Measurements from ENCODE around the gene ALS2CL. TPM values are rescaled to one million over a fixed set of nuclear protein-coding genes. Genes with fewer than 3 reads are reported as not detected.

ALS2CL gene
- total RNA-seq, 2 experiments from 2014 or later, result 5.1 TPM

GRCh38 chr3:46663591-46664135, 29.8 kb downstream of the ALS2CL start:
- intact Hi-C loops (cut with micrococcal nuclease), result loop anchor here (1.0 kb wide), 1 partner anchor 232 kb away; no protein-coding TSS in a partner anchor
- no peaks in the 10 kb centered on the region for H3K36me3 Mint-ChIP-seq (ENCODE audit: low read depth)
- no peak overlapping the region for H3K27ac Mint-ChIP-seq
- DNase-seq, result no peak
- CTCF ChIA-PET, result interaction anchor here (1.4 kb wide), 1 partner anchor 34 kb away, joined by 4 read pairs; no protein-coding TSS in a partner anchor
- H3K4me3 Mint-ChIP-seq, result no peak overlapping the region
- no peaks in the 10 kb centered on the region for H3K4me1 Mint-ChIP-seq (ENCODE audit: low read depth)
- no peaks in the 10 kb centered on the region for H3K9me3 Mint-ChIP-seq
- no peaks in the 10 kb centered on the region for H3K27me3 Mint-ChIP-seq (ENCODE audit: low read depth)

GRCh38 chr3:46662771-46663551, 30.5 kb downstream of the ALS2CL start:
- no peaks in the 10 kb centered on the region for H3K4me1 Mint-ChIP-seq (ENCODE audit: low read depth)
- H3K36me3 Mint-ChIP-seq (ENCODE audit: low read depth), result no peaks in the 10 kb centered on the region
- CTCF ChIA-PET, result no interaction called here
- no peak for DNase-seq
- intact Hi-C loops (cut with micrococcal nuclease), result loop anchor here (1.0 kb wide), 1 partner anchor 232 kb away; no protein-coding TSS in a partner anchor
- no peak overlapping the region for H3K4me3 Mint-ChIP-seq
- H3K27me3 Mint-ChIP-seq (ENCODE audit: low read depth), result no peaks in the 10 kb centered on the region
- no peaks in the 10 kb centered on the region for H3K9me3 Mint-ChIP-seq
- H3K27ac Mint-ChIP-seq, result no peak overlapping the region

GRCh38 chr3:46661776-46662766, 31.4 kb downstream of the ALS2CL start:
- intact Hi-C loops (cut with micrococcal nuclease), result no loop called here
- Mint-ChIP-seq H3K9me3 (no peaks in the 10 kb centered on the region), H3K27me3 (ENCODE audit: low read depth) (no peaks in the 10 kb centered on the region), H3K4me1 (ENCODE audit: low read depth) (no peaks in the 10 kb centered on the region), H3K4me3 (no peak overlapping the region), H3K27ac (no peak overlapping the region), H3K36me3 (ENCODE audit: low read depth) (no peaks in the 10 kb centered on the region)
- CTCF ChIA-PET, result no interaction called here
- no peak for DNase-seq

GRCh38 chr3:46660543-46661523, 32.6 kb downstream of the ALS2CL start:
- Mint-ChIP-seq H3K27me3 (ENCODE audit: low read depth) (no peaks in the 10 kb centered on the region), H3K4me1 (ENCODE audit: low read depth) (no peaks in the 10 kb centered on the region), H3K9me3 (no peaks in the 10 kb centered on the region), H3K36me3 (ENCODE audit: low read depth) (no peaks in the 10 kb centered on the region), H3K27ac (no peak overlapping the region), H3K4me3 (no peak overlapping the region)
- CTCF ChIA-PET, result interaction anchor here (1.1 kb wide), 1 partner anchor 172 kb away, joined by 6 read pairs; no protein-coding TSS in a partner anchor
- DNase-seq, result no peak
- intact Hi-C loops (cut with micrococcal nuclease), result no loop called here

DNA sequence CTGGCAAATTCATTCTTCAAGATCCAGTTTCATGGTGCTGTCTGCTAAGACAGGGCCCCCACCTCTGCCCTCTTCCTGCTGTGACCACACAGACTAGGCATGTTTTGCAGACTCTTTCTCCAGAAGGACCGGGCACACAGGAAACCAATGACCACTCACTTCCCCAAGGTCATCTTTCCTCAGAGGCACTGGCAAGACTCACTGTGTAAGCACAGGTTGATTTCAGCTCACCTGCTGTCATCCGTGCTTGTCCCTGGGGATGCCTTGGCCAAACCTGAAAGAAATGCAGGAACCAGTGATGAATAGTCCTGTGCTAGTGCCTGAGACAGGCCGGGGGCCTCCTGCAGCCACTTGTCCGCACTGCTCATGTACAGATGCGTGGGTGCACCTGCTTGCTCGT, 33.5 kb downstream of the ALS2CL start:
- CTCF ChIA-PET, result interaction anchor here (1.1 kb wide), 1 partner anchor 172 kb away, joined by 6 read pairs; no protein-coding TSS in a partner anchor
- no peak overlapping the region for H3K27ac Mint-ChIP-seq
- H3K27me3 Mint-ChIP-seq (ENCODE audit: low read depth), result no peaks in the 10 kb centered on the region
- H3K4me3 Mint-ChIP-seq, result no peak overlapping the region
- intact Hi-C loops (cut with micrococcal nuclease), result no loop called here
- no peaks in the 10 kb centered on the region for H3K36me3 Mint-ChIP-seq (ENCODE audit: low read depth)
- no peaks in the 10 kb centered on the region for H3K9me3 Mint-ChIP-seq
- no peaks in the 10 kb centered on the region for H3K4me1 Mint-ChIP-seq (ENCODE audit: low read depth)
- no peak for DNase-seq

DNA sequence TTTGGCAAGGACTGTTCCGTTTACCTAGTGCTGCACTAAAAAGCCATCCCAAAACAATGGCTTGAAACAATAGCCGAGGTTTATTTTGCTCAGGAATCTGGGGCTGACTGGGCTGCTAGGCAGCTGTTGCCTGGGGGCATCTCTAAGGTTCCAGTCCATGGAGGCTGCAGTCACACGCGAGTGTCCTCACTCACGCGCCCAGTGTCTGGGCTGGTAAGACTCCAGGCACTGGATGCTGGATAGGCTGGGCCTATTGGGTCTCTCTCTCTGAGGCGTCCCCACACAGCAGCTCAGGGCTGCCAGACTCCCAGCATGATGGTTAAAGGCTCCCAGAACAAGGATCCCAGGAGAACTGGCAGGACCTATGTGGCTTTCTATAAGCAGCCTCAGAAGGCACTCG, 34.2 kb downstream of the ALS2CL start:
- Mint-ChIP-seq H3K9me3 (no peaks in the 10 kb centered on the region), H3K27ac (no peak overlapping the region), H3K27me3 (ENCODE audit: low read depth) (no peaks in the 10 kb centered on the region), H3K4me1 (ENCODE audit: low read depth) (no peaks in the 10 kb centered on the region), H3K36me3 (ENCODE audit: low read depth) (no peaks in the 10 kb centered on the region), H3K4me3 (no peak overlapping the region)
- DNase-seq, result no peak
- CTCF ChIA-PET, result interaction anchor here (0.6 kb wide), 1 partner anchor 673 kb away, joined by 3 read pairs; no protein-coding TSS in a partner anchor
- intact Hi-C loops (cut with micrococcal nuclease), result no loop called here

- Mint-ChIP-seq H3K36me3 (ENCODE audit: low read depth) (no peaks in the 10 kb centered on the region), H3K9me3 (peaks cover 6% of the 10 kb centered on the region), H3K27ac (no peak overlapping the region), H3K4me3 (no peak overlapping the region), H3K4me1 (ENCODE audit: low read depth) (no peaks in the 10 kb centered on the region), H3K27me3 (ENCODE audit: low read depth) (no peaks in the 10 kb centered on the region)
- DNase-seq, result no peak
- intact Hi-C loops (cut with micrococcal nuclease), result no loop called here
- CTCF ChIA-PET, result no interaction called here
Observed at GRCh38 chr3:46656778-46657556, 36.5 kb downstream of the ALS2CL start.

DNA sequence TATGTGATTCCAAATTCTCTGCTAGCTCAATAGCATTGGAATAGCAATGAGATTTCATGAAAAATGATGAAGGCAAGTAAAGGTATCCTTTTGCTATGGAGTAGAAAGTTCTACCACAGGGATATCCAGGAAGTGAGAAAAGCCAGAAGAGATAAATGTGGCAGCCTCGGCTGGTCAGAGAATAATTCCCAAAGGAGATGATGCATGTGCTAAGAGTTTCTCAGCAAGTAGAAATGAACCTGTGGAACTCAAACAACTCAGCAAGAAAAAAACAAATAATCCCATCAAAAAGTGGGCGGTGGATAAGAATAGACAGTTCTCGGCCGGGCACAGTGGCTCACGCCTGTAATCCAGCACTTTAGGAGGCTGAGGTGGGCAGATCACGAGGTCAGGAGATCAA, 38.2 kb downstream of the ALS2CL start:
- no peaks in the 10 kb centered on the region for H3K27me3 Mint-ChIP-seq (ENCODE audit: low read depth)
- CTCF ChIA-PET, result no interaction called here
- intact Hi-C loops (cut with micrococcal nuclease), result no loop called here

DNA sequence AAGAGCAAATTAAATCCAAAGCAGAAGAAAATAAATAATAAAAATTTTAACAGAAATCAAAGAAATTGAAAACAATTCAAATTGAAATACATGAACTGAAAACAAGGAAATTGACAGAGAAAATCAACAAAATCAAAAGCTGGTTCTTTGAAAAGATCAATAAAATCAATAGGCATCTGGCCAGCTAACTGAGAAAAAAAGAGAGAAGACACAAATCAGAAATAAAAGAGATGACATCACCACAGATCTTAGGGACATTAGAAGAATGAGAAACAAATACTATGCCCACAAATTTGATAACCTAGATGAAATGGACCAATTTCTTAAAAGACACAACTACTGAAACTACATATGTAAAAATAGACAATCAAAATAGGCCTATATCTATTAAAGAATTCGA, 42.4 kb downstream of the ALS2CL start:
- Mint-ChIP-seq H3K36me3 (ENCODE audit: low read depth) (no peaks in the 10 kb centered on the region), H3K27me3 (ENCODE audit: low read depth) (no peaks in the 10 kb centered on the region)
- CTCF ChIA-PET, result interaction anchor here (2.0 kb wide), 1 partner anchor 163 kb away, joined by 6 read pairs; no protein-coding TSS in a partner anchor

More for the DNA sequence above, 38.2 kb downstream of the ALS2CL start:
- Mint-ChIP-seq H3K4me1 (ENCODE audit: low read depth) (no peaks in the 10 kb centered on the region), H3K36me3 (ENCODE audit: low read depth) (no peaks in the 10 kb centered on the region), H3K27ac (no peak overlapping the region), H3K4me3 (no peak overlapping the region), H3K9me3 (peaks cover 11% of the 10 kb centered on the region)
- no peak for DNase-seq

DNA sequence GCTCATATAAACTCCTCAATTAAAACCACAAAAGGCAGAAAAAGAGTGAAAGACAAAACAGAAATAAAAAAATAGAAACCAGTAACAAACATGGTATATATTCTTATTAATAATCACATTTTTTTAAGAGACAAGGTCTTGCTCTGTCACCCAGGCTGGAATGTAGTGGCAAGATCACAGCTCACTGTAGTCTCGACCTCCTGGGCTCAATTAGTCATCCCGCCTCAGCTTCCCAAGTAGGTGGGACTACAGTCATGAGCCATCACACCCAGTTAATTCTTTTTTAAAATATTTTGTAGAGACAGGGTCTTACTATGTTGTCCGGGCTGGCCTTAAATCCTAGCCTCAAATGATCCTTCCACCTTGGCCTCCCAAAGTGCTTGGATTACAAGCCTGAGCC, 44.0 kb downstream of the ALS2CL start:
- no peaks in the 10 kb centered on the region for H3K36me3 Mint-ChIP-seq (ENCODE audit: low read depth)

More for the DNA sequence above, 42.4 kb downstream of the ALS2CL start:
- intact Hi-C loops (cut with micrococcal nuclease), result no loop called here
- Mint-ChIP-seq H3K27ac (no peak overlapping the region), H3K4me1 (ENCODE audit: low read depth) (no peaks in the 10 kb centered on the region), H3K9me3 (peaks cover 11% of the 10 kb centered on the region), H3K4me3 (no peak overlapping the region)
- no peak for DNase-seq

DNA sequence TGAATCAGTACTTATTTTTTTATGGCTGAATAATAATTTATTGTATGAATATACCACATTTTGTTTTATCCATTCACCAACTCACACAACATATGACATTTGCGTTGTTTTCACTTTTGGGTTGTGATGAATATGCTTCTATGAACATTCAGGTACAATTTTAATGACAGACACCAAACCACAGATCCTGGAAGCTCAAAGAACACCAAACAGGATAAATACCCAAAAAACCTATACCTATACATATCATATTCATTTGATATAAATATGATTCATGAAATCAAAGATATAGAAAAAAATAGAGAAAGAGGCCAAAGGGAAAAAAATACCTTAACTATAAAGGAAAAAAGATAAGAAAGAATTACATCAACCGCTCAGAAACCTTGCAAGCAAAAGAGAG, 45.4 kb downstream of the ALS2CL start:
- H3K9me3 Mint-ChIP-seq, result peaks cover 11% of the 10 kb centered on the region
- H3K36me3 Mint-ChIP-seq (ENCODE audit: low read depth), result no peaks in the 10 kb centered on the region
- no peak for DNase-seq
- no peaks in the 10 kb centered on the region for H3K4me1 Mint-ChIP-seq (ENCODE audit: low read depth)
- intact Hi-C loops (cut with micrococcal nuclease), result no loop called here
- H3K4me3 Mint-ChIP-seq, result no peak overlapping the region
- H3K27me3 Mint-ChIP-seq (ENCODE audit: low read depth), result no peaks in the 10 kb centered on the region
- CTCF ChIA-PET, result no interaction called here
- no peak overlapping the region for H3K27ac Mint-ChIP-seq

More for the DNA sequence above, 44.0 kb downstream of the ALS2CL start:
- intact Hi-C loops (cut with micrococcal nuclease), result no loop called here
- Mint-ChIP-seq H3K4me3 (no peak overlapping the region), H3K27me3 (ENCODE audit: low read depth) (no peaks in the 10 kb centered on the region), H3K4me1 (ENCODE audit: low read depth) (no peaks in the 10 kb centered on the region), H3K9me3 (peaks cover 11% of the 10 kb centered on the region), H3K27ac (no peak overlapping the region)
- DNase-seq, result no peak
- CTCF ChIA-PET, result interaction anchor here (0.6 to 2.0 kb wide), 2 partner anchors 120 to 161 kb away, joined by 3 to 6 read pairs; no protein-coding TSS in a partner anchor
